BJ (cell line): ENCODE measurements around the gene WSCD1. TPM values are rescaled to one million over a fixed set of nuclear protein-coding genes. Genes with fewer than 3 reads are reported as not detected.

Experiments
- CTCF ChIA-PET: fragments of 350-600 bp; formaldehyde crosslinking; extraction: SDS; loops from one replicate; lab custom pipeline; 2021; ENCODE audit warnings: antibody characterized with exemption, inconsistent platforms; lab: Yijun Ruan, JAX
- POLR2A ChIA-PET: fragments of 300-600 bp; sonication (Branson Sonifier 250); formaldehyde crosslinking; extraction: SDS; loops from one replicate; lab custom pipeline; 2021; ENCODE audit warnings: antibody characterized with exemption; lab: Charles Lee
- DNase-seq: peaks from one replicate; pipeline ENCODE4 v3.0.0-alpha.2; 2011; ENCODE audit warnings: low read depth
- H3K27me3 ChIP-seq: 2 replicates; pipeline ENCODE4 v1.6.0; 2011; ENCODE audit warnings: low read length; ENCODE audit not compliant: control insufficient read depth, insufficient read depth
- H3K36me3 ChIP-seq: 2 replicates; pipeline ENCODE4 v1.5.1; 2011; ENCODE audit warnings: low read length; ENCODE audit not compliant: control insufficient read depth, insufficient read depth
- H3K4me3 ChIP-seq: 2 replicates; pipeline ENCODE4 v1.5.1; 2011; ENCODE audit warnings: low read depth, mild to moderate bottlenecking, control low read depth, low read length
- polyA plus RNA-seq: library from polyadenylated mRNA; depleted of rRNA; stranded (reverse); fragments of >200 nt; gene quantifications from 2 replicates; pipeline ENCODE4 v1.2.3, GENCODE V29; 2011
- TF ChIP-seq, protein P1 (sequence below): IDR thresholded peaks from 2 replicates; pipeline ENCODE4 v1.5.1; 2011; ENCODE audit warnings: low read depth, mild to moderate bottlenecking, control low read depth, inconsistent platforms, low read length, moderate library complexity; ENCODE audit not compliant: insufficient read depth

WSCD1 gene
- polyA plus RNA-seq, 1 experiment = 1.0 TPM

- TF ChIP-seq, protein P1, sequence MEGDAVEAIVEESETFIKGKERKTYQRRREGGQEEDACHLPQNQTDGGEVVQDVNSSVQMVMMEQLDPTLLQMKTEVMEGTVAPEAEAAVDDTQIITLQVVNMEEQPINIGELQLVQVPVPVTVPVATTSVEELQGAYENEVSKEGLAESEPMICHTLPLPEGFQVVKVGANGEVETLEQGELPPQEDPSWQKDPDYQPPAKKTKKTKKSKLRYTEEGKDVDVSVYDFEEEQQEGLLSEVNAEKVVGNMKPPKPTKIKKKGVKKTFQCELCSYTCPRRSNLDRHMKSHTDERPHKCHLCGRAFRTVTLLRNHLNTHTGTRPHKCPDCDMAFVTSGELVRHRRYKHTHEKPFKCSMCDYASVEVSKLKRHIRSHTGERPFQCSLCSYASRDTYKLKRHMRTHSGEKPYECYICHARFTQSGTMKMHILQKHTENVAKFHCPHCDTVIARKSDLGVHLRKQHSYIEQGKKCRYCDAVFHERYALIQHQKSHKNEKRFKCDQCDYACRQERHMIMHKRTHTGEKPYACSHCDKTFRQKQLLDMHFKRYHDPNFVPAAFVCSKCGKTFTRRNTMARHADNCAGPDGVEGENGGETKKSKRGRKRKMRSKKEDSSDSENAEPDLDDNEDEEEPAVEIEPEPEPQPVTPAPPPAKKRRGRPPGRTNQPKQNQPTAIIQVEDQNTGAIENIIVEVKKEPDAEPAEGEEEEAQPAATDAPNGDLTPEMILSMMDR = no peak
- no peak for DNase-seq
- H3K27me3 ChIP-seq = peaks cover 3% of the 10 kb centered on the region
- CTCF ChIA-PET = no interaction called here
- H3K4me3 ChIP-seq = no peak overlapping the region
- POLR2A ChIA-PET = no interaction called here
- H3K36me3 ChIP-seq = no peaks in the 10 kb centered on the region
These were observed 14.1 kb upstream of the WSCD1 start for GRCh38 chr17:6056104-6056503.

GRCh38 chr17:6057562-6057961, 12.6 kb upstream of the WSCD1 start:
- peaks cover 3% of the 10 kb centered on the region for H3K27me3 ChIP-seq
- DNase-seq = no peak
- H3K4me3 ChIP-seq = no peak overlapping the region
- POLR2A ChIA-PET = no interaction called here
- TF ChIP-seq, protein P1 = no peak
- CTCF ChIA-PET = no interaction called here
- no peaks in the 10 kb centered on the region for H3K36me3 ChIP-seq

DNA sequence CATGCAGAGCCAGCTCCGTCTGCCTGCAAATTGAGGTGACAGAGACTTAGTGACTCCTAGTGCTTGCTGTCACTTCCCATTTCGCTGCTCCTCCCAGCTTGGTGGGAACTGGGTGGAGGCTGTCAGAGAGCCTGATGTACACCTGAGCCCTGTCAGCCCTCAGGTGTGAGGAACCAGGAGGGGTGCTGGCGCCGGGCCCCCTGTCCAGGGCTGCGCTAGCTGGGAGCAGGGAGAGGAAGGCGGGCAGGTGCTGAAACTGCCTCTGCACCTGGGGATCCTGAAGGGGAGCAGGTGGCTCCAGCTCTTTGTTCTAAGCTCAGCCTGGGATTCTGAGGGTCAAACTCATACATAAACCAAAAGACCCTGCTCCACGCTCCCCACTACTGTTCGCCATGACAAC, 10.8 kb upstream of the WSCD1 start:
- ChIA-PET POLR2A (no interaction called here), CTCF (interaction anchor here (0.7 kb wide), 1 partner anchor 8 kb away, joined by 3 read pairs; no protein-coding TSS in a partner anchor)
- no peaks in the 10 kb centered on the region for H3K36me3 ChIP-seq
- TF ChIP-seq, protein P1 = no peak
- no peak for DNase-seq
- no peak overlapping the region for H3K4me3 ChIP-seq
- peaks cover 5% of the 10 kb centered on the region; the same call in 1 of the 2 replicates for H3K27me3 ChIP-seq

DNA sequence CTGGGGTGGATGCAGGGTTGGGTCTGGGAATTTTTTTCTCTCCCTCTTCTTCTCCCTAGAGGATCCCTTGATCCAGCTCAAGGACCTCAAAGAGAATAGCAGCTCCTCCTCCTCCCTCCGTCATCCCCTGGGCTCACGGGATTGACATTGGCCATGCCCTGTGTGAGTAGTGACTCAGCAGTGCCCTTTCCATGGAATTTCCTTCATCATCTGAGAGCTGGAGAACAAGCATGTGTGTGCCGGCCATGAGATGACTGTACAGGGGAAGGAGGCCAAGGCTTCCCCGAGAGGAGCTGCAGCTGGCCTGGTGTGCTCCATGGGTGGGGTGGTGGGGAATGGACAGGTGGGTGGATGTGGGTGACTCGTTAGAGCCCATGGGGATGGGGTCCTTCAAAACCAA, 8.9 kb upstream of the WSCD1 start:
- POLR2A ChIA-PET = no interaction called here

GRCh38 chr17:6064868-6065267, 5.3 kb upstream of the WSCD1 start:
- CTCF ChIA-PET = no interaction called here
- no peak overlapping the region for H3K4me3 ChIP-seq
- POLR2A ChIA-PET = no interaction called here
- no peaks in the 10 kb centered on the region for H3K36me3 ChIP-seq
- H3K27me3 ChIP-seq = peaks cover 13% of the 10 kb centered on the region
- DNase-seq = no peak
- TF ChIP-seq, protein P1 = no peak

More for the DNA sequence above, 8.9 kb upstream of the WSCD1 start:
- no peak for DNase-seq
- CTCF ChIA-PET = no interaction called here
- Histone ChIP-seq H3K4me3 (no peak overlapping the region), H3K27me3 (peaks cover 2% of the 10 kb centered on the region; the same call in 1 of the 2 replicates), H3K36me3 (no peaks in the 10 kb centered on the region)
- TF ChIP-seq, protein P1 = no peak
